Endothelial cell of umbilical vein (primary cell): ENCODE data around the gene SLC49A3.

Experiments
- POLR2A ChIP-seq: IDR thresholded peaks from 2 replicates; pipeline ENCODE4 v1.6.1; 2012; ENCODE audit warnings: low read depth, mild to moderate bottlenecking, control low read depth, low read length
- TF ChIP-seq, protein P1 (sequence below), 2 donors: IDR thresholded peaks; 1 replicate in 1 of 2; 2 replicates in 1 of 2; pipeline ENCODE4 v1.5.1; 2011; ENCODE audit warnings: low read length in 2 of 2, mild to moderate bottlenecking in 2 of 2, moderate library complexity in 2 of 2, control low read depth in 1 of 2, inconsistent platforms in 1 of 2, low read depth in 1 of 2; ENCODE audit not compliant: insufficient read depth in 1 of 2; ENCODE audit errors: extremely low read depth in 1 of 2

GRCh38 chr4:654503-654845, 34.5 kb downstream of the SLC49A3 start:
- TF ChIP-seq, protein P1, sequence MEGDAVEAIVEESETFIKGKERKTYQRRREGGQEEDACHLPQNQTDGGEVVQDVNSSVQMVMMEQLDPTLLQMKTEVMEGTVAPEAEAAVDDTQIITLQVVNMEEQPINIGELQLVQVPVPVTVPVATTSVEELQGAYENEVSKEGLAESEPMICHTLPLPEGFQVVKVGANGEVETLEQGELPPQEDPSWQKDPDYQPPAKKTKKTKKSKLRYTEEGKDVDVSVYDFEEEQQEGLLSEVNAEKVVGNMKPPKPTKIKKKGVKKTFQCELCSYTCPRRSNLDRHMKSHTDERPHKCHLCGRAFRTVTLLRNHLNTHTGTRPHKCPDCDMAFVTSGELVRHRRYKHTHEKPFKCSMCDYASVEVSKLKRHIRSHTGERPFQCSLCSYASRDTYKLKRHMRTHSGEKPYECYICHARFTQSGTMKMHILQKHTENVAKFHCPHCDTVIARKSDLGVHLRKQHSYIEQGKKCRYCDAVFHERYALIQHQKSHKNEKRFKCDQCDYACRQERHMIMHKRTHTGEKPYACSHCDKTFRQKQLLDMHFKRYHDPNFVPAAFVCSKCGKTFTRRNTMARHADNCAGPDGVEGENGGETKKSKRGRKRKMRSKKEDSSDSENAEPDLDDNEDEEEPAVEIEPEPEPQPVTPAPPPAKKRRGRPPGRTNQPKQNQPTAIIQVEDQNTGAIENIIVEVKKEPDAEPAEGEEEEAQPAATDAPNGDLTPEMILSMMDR (IDR thresholded peaks at IDR 0.05; ENCODE audit: extremely low read depth in 1 of 2, insufficient read depth in 1 of 2, low read depth in 1 of 2, low read length in 2 of 2), result no peak
- no peak for TF ChIP-seq POLR2A
